Upper lobe of right lung (tissue), 1 donor: Measurements from ENCODE around the gene KCNH3. TPM values are rescaled to one million over a fixed set of nuclear protein-coding genes. Genes with fewer than 3 reads are reported as not detected.
A peak's percentile ranks its signal among the peaks of the same experiment; 100 is the strongest.

ENCODE experiments used
- ATAC-seq: fragments of 200-7000 bp; cut with Tn5 transposase; one replicate; pipeline ENCODE4 v1.9.1; 2020; ENCODE audit warnings: mild to moderate bottlenecking, moderate library complexity
- DNase-seq: peaks from one replicate; pipeline ENCODE4 v3.0.0-alpha.2; 2020
- H3K27ac ChIP-seq: fragments of 200-600 bp; one replicate; pipeline ENCODE4 v1.8.0; 2022
- H3K27me3 ChIP-seq: fragments of 200-600 bp; one replicate; pipeline ENCODE4 v1.8.0; 2022; ENCODE audit warnings: mild to moderate bottlenecking
- H3K36me3 ChIP-seq: fragments of 200-600 bp; one replicate; pipeline ENCODE4 v1.8.0; 2022
- H3K4me1 ChIP-seq: fragments of 200-600 bp; one replicate; pipeline ENCODE4 v1.8.0; 2022
- H3K4me3 ChIP-seq: fragments of 200-600 bp; one replicate; pipeline ENCODE4 v1.8.0; 2022; ENCODE audit warnings: mild to moderate bottlenecking
- H3K9me3 ChIP-seq: fragments of 200-600 bp; one replicate; pipeline ENCODE4 v1.8.0; 2022
- CTCF ChIP-seq: fragments of 200-600 bp; IDR thresholded peaks from one replicate; pipeline ENCODE4 v1.8.0; 2022; ENCODE audit warnings: antibody characterized with exemption
- intact Hi-C: fragments of 100-400 bp; cut with DNase I; formaldehyde crosslinking; loops from one replicate; pipeline ENCODE4 v1.11.0; 2022
- total RNA-seq: library from RNA; stranded (reverse); fragmentation: NEBNext Ultra II Directional; extraction: Animal tissue kit (Norgen Biotek cat#: 25700); gene quantifications from one replicate; pipeline ENCODE4 v1.2.1, GENCODE V29; 2021
- donor health status: DM: no; HTN: yes; CAD: no; lungs with severe emphysema.

Gene KCNH3
- total RNA-seq, 1 donor from 2014 or later, result 0.90 TPM

- DNase-seq, result no peak
- H3K9me3 ChIP-seq, result no peaks in the 10 kb centered on the region
- ATAC-seq, result no peak
- H3K27me3 ChIP-seq, result peaks cover 48% of the 10 kb centered on the region
- H3K36me3 ChIP-seq, result no peaks in the 10 kb centered on the region
- H3K4me3 ChIP-seq, result no peak overlapping the region
- H3K4me1 ChIP-seq, result peaks cover 6% of the 10 kb centered on the region
- no peak overlapping the region for H3K27ac ChIP-seq
- intact Hi-C loops, result no loop called here
- no peak for TF ChIP-seq CTCF
Measured at GRCh38 chr12:49536526-49537071, 2.2 kb upstream of the KCNH3 start.

- peaks cover 6% of the 10 kb centered on the region for H3K4me1 ChIP-seq
- TF ChIP-seq CTCF, result no peak
- intact Hi-C loops, result no loop called here
- peak overlapping the region; percentile 53 for H3K4me3 ChIP-seq
- H3K27ac ChIP-seq, result no peak overlapping the region
- H3K27me3 ChIP-seq, result peaks cover 48% of the 10 kb centered on the region
- DNase-seq, result peak; percentile 34
- H3K9me3 ChIP-seq, result no peaks in the 10 kb centered on the region
- no peak for ATAC-seq
- no peaks in the 10 kb centered on the region for H3K36me3 ChIP-seq
Measured at GRCh38 chr12:49537231-49537751, 1.5 kb upstream of the KCNH3 start.

DNA sequence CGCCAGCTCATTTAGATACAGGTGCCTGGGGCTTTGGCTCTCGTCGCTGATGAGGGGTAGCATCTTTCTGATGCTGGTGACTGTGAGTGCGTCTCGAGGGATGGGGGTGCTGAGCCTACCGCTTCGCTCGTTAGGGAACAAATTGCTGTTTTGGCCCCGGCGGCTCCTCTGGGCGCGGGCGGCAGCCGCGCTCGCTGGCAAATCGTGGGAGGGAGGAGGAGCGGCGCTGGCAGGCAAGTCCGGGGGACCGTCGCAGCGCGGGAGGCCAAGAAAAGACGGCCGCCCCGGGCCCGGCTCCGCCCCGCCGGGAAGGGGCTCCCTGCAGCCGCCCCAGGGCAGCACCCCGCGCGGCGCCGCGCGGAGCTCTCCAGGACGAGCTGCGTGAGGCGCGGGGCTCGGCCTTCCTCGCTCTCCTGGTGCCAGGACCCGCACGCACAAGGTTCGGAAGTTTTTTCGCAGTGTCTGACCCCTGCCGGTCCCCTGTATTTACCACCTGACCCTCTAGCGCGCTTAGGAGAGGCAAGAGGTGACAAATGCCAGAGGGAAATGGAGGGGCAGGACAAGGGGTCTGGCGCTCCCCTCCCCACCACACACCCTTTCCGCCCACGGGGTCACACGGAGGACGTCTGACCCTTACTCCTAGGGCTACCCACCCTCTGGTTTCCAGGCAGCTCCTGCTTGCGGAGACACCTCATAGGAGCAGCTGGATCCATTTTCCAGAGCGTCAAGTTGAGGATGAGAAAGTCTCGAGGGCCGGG lies 899 bp upstream of the KCNH3 start:
- Histone ChIP-seq H3K9me3 (no peaks in the 10 kb centered on the region), H3K27ac (no peak overlapping the region), H3K36me3 (no peaks in the 10 kb centered on the region), H3K4me1 (peaks cover 6% of the 10 kb centered on the region), H3K4me3 (peak overlapping the region; percentile 53), H3K27me3 (peaks cover 48% of the 10 kb centered on the region)
- DNase-seq, result peak; percentile 71
- intact Hi-C loops, result no loop called here
- no peak for TF ChIP-seq CTCF
- ATAC-seq, result peak; percentile 21

- H3K9me3 ChIP-seq, result no peaks in the 10 kb centered on the region
- H3K4me1 ChIP-seq, result peaks cover 6% of the 10 kb centered on the region
- ATAC-seq (no peak), DNase-seq (peak; percentile 63)
- no peaks in the 10 kb centered on the region for H3K36me3 ChIP-seq
- H3K27me3 ChIP-seq, result peaks cover 48% of the 10 kb centered on the region
- no peak for TF ChIP-seq CTCF
- intact Hi-C loops, result no loop called here
- no peak overlapping the region for H3K27ac ChIP-seq
- H3K4me3 ChIP-seq, result no peak overlapping the region
Measured at GRCh38 chr12:49539406-49540228, 787 bp downstream of the KCNH3 start.

GRCh38 chr12:49540229-49541139 lies 1.7 kb downstream of the KCNH3 start:
- Histone ChIP-seq H3K27ac (no peak overlapping the region), H3K4me3 (no peak overlapping the region), H3K36me3 (no peaks in the 10 kb centered on the region), H3K4me1 (peaks cover 6% of the 10 kb centered on the region), H3K27me3 (peaks cover 40% of the 10 kb centered on the region), H3K9me3 (no peaks in the 10 kb centered on the region)
- DNase-seq, result peak; percentile 59
- intact Hi-C loops, result no loop called here
- no peak for ATAC-seq
- no peak for TF ChIP-seq CTCF
